ENCODE results near the gene KCNE3.

KCNE3 gene

DNA sequence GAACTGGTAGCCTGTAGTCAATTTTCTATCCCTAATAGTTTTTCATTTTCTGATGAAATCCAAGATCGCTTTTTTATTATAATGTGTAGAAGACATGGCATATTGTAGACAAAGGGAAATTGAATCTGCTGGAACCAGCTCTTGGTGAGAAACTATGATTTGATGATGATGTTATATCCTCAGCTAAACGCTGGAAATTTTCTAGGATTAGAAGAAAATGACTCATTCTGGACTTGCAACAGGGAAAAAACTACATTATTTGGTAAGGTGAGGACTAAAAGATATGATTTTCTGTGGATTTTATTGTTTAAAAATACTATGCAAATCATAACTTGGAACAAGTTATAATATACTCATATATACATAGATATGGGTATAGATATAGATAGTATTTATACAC is 55.0 kb downstream of the KCNE3 start:
- no peaks in the 10 kb centered on the region for H3K36me3 ChIP-seq (ENCODE audit: control insufficient read depth, insufficient read depth, low read length)
- no peak overlapping the region for H3K9ac ChIP-seq
- H3K27me3 ChIP-seq (ENCODE audit: control insufficient read depth, insufficient read depth, low read length) = no peaks in the 10 kb centered on the region
- H3K9me3 ChIP-seq (ENCODE audit: control insufficient read depth, low read length) = no peaks in the 10 kb centered on the region
- no peak overlapping the region for H2AFZ ChIP-seq
- TF ChIP-seq, protein P1, sequence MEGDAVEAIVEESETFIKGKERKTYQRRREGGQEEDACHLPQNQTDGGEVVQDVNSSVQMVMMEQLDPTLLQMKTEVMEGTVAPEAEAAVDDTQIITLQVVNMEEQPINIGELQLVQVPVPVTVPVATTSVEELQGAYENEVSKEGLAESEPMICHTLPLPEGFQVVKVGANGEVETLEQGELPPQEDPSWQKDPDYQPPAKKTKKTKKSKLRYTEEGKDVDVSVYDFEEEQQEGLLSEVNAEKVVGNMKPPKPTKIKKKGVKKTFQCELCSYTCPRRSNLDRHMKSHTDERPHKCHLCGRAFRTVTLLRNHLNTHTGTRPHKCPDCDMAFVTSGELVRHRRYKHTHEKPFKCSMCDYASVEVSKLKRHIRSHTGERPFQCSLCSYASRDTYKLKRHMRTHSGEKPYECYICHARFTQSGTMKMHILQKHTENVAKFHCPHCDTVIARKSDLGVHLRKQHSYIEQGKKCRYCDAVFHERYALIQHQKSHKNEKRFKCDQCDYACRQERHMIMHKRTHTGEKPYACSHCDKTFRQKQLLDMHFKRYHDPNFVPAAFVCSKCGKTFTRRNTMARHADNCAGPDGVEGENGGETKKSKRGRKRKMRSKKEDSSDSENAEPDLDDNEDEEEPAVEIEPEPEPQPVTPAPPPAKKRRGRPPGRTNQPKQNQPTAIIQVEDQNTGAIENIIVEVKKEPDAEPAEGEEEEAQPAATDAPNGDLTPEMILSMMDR (IDR thresholded peaks at IDR 0.05) = no peak
- H3K4me2 ChIP-seq (ENCODE audit: low read length) = no peak overlapping the region
- H3K79me2 ChIP-seq = no peaks in the 10 kb centered on the region
- H3K4me1 ChIP-seq = no peaks in the 10 kb centered on the region
- no peak overlapping the region for H3K27ac ChIP-seq
- no peak overlapping the region for H3K4me3 ChIP-seq (ENCODE audit: low read depth, low read length)

DNA sequence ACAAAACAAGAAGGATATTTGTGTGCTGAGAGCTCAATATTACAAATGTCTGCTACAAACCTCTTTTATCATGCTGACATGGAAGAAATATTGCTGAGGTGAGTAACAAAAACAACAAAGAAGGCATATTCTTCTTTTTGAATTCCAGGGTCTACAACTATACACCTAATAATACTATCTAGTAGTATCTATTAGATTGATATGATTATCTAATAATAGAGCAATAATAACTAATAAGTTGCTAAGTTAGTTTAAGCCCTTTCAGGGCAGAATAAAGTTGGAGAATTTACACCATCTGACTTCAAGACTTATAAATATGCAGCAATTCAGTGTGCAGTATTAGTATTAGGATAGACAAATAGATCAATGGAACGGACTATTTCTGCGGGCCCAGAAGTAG is 57.7 kb downstream of the KCNE3 start:
- no peaks in the 10 kb centered on the region for H3K4me1 ChIP-seq
- H3K36me3 ChIP-seq (ENCODE audit: control insufficient read depth, insufficient read depth, low read length) = no peaks in the 10 kb centered on the region
- H2AFZ ChIP-seq = no peak overlapping the region
- TF ChIP-seq, protein P1 (IDR thresholded peaks at IDR 0.05) = no peak
- no peak overlapping the region for H3K27ac ChIP-seq
- H3K27me3 ChIP-seq (ENCODE audit: control insufficient read depth, insufficient read depth, low read length) = no peaks in the 10 kb centered on the region
- no peak overlapping the region for H3K4me3 ChIP-seq (ENCODE audit: low read depth, low read length)
- H3K4me2 ChIP-seq (ENCODE audit: low read length) = no peak overlapping the region
- H3K9me3 ChIP-seq (ENCODE audit: control insufficient read depth, low read length) = no peaks in the 10 kb centered on the region
- no peaks in the 10 kb centered on the region for H3K79me2 ChIP-seq
- no peak overlapping the region for H3K9ac ChIP-seq
